GM21529 (cell line): ENCODE results near the gene PAM16.

Experiments used
- ATAC-seq: cut with Tn5 transposase; IDR thresholded peaks from one replicate; pipeline ENCODE4 v1.9.1; 2021; ENCODE audit not compliant: unreplicated experiment

PAM16 gene

GRCh38 chr16:4371357-4372000, 20.4 kb upstream of the PAM16 start, which contains the start of gene VASN:
VASN (plus strand) TSS chr16:4371848; CDS start chr16:4380878, 9,030 bp downstream.
- peak; percentile 76 for ATAC-seq

GRCh38 chr16:4370570-4371356, 19.6 kb upstream of the PAM16 start:
- ATAC-seq, result no peak

- ATAC-seq, result no peak
Measured at GRCh38 chr16:4370151-4370550, 19.0 kb upstream of the PAM16 start.

DNA sequence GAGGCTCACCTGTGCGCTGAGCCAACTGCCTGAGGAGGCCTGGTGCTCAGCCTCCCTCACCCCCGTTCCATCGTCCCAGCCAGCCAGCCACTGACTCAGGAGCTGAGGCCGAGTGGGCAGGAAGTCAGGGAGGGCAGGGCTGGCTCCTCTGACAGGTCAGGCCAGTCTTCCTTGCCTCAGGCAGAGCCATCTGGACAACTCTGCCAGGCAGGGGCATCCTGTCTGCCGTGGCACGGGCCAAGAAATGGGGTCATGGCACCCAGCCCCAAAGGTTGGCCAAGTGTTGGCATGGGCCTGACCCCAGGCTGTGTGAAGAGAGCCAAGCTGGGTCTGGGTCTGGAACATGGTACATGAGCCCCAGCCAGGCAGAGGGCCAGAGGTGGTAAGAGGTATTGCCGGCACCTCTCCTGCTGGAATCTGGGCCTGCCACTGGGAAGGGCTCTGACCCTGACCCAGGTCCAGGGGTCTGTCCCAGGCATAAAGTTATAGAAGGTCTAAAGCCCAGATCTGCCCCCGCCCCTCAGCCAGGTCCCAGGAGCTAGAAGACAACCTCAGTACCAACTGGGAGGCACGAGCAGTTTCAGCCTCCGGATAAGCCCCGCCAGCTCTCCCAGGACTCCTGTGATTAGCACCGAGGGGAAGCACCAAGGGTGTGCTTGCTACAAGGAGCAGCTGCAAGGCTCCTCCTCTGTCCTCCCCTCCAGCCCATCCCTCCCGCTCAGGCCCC, 18.0 kb upstream of the PAM16 start:
- ATAC-seq, result no peak

- ATAC-seq, result no peak
Measured at GRCh38 chr16:4367393-4367856, 16.3 kb upstream of the PAM16 start.

DNA sequence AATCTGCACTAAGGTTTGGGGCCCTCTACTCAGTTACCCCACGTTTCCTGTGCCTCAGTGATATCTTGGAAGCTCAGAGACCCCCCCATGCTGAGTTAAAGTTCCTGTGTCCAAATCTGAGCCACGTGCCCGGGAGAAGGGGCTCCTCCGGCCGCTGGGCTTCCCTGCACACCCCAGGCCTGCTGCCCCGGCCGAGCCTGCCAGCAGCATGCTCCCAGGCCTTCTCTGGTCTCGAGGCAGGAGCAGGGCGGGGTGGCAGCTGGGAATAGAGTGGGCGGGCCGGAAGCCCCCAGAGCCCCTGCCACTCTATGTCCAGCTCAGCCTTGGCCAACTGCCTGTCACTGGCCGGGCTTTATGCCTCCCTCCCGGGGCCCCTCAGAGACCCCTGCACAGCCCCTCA, 14.9 kb upstream of the PAM16 start:
- no peak for ATAC-seq

DNA sequence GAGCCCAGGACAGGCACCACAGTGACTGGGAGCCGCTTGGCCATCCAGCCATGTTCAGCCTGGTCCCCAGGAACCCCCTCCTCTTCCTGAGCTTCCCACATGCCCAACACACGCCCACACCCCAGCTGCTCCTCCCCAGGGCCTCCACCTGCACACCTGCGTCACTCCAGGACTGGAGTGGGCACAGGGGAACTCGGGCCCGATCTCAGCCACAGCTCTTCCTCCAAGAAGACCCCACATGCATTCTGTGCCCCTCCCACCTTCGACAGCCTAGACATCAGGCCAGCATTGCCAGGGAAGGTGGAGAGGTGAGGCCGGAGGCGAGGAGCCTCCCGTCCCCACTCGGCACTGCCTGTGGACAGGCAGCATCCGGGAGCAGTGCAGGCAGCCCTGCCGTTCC, 14.5 kb upstream of the PAM16 start:
- no peak for ATAC-seq

GRCh38 chr16:4365014-4365406, 13.9 kb upstream of the PAM16 start:
- ATAC-seq, result peak; percentile 73

DNA sequence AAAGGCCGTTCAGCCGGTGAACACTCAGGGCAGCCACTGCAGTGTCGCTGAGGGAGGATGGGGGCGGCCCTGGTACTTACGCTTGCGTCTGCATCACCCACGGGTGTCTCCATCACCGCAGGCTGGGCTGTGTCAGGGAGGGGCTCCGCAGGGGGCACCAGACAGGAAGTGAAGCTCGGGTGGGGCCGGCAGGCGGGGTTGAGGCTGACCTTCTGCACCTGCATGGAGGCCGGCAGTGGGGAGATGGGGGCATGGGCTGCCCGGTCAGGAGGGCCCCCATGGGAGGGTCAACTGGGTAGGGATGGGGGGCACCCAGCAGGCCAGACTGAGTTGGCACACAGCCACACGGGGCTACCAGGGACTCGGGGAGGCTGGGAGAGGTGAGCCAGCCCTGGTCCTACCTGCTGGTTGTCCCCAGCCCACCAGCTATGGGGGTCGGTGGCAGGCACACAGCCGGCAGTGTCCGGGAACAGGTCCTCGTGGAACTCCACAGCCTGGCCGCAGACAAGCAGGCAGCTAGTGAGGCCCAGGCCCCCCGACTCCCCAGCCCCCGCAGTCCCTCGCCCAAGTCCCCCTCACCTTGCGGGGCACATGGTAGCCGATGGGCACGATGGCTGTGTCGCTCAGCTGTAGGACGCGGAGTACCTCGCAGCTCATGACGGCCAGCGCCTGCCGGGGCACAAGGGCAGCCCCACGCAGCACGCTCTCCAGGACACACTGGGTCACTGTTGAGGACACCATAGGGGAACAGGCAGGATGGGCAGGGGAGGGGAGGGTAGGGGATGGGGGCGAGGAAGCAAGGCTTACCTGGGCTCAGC, 13.3 kb upstream of the PAM16 start:
- ATAC-seq, result no peak

DNA sequence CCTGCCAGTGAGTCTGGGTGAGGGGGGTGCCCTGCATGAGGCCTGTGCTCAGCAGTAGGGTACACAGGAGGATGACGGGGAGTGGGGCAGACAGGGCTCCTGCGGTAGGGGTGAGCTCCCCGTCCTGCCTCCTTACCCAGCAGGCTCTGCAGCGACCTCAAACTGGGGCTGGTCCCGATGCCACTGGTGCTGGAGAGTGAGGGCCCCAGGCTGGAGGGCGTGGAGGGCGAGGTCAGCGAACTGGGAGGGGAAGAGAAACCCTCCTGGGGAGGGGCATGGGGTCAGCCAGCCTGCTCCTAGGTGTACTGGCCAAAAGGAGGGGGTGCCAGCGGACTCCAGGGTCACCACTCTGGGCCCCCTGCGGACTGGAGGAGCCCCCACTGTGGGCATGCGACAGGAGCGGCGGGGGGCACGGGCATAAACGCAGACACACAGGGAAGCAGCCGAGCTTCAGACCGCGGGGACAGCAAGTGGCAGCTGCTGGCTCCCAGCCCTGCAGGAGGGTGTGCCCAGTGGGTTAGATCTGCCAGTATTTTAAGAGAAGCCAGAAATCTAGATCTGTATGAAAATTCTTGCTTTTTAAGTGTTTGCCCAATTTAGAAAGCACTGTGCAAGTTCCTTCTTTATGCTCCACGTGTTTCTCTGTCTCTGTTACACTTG, 11.5 kb upstream of the PAM16 start:
- ATAC-seq, result no peak

DNA sequence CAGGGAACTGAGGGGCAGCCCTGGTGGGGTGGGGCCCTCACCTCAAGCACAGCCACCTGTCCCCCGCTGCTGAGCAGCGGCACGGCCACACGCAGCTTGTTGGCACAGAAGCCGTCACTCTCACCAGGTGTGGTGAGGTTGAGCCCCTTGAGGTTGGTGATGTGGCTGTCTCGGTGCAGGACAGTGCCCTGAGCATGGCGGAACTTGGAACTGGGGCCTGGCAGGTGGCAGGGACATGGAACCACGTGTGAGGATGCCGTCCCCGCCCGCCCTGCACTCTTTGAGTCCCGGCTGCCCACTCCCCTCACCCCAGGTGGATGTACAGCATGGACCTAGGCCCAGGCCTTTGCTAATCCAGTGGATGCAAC, 10.8 kb upstream of the PAM16 start:
- no peak for ATAC-seq

DNA sequence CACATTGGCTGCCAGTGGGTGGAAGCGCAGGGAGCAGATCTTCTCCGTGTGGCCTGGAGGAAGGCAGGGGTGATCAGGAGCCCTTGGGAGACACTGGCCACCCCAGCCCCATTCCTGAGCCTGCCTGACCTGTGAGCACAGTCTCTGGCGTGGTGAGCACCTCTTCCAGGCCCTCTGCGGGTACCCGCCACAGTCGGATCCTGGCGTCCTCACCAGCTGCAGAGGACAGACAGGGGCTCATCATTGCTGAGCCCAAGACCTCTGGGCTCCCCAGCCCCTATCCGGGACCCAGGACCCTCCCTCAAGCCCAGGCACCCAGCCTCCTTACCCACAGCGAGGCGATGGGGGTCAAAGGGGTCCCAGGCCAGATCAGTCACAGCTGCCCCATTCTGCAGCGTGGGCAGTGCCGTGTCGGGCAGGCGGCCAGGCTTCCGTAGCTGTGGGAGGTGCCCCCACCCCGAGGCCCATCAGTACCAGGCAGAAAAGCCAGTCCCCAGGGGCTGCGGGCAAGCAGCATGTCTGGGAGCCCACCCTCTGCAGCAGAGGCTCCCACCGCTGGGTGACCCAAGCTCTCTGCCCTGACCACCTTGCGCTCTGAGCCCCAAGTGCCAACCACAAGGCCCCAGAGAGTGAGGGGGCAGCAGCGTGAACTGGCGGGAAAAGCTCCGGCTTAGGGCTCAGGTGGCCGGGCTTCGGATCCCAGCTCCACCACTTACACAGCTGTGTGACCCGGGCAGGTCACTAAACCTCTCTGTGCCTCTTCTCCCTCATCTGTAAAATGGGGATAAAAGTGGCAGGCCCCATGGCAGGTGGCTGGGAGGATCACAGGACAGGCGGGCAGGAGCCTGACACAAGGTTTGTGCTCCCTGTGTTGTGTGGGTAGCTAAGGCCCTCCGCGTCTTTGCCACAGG, 10.2 kb upstream of the PAM16 start:
- no peak for ATAC-seq

- ATAC-seq, result no peak
Measured at GRCh38 chr16:4360538-4361021, 9.5 kb upstream of the PAM16 start.

DNA sequence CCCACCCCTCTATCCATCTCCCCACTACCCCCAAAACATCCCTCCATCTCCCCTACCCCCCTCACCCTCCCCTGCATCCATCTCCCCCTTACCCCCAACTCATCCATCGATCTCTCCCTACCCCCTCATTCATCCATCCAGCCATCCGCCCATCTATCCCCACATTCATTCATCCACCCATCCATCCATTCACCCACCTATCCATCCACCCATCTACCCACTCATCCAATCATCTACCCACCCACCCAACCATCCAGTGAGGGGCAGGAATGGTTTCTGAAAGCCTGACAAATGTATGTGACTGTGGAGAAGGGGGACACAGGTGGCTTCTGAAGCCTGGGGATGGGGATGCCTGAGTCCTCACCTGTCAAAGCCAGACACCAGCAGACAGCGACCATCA, 8.8 kb upstream of the PAM16 start:
- no peak for ATAC-seq

GRCh38 chr16:4358831-4359561, 7.9 kb upstream of the PAM16 start:
- no peak for ATAC-seq

GRCh38 chr16:4358236-4358635, 7.1 kb upstream of the PAM16 start:
- ATAC-seq, result no peak

DNA sequence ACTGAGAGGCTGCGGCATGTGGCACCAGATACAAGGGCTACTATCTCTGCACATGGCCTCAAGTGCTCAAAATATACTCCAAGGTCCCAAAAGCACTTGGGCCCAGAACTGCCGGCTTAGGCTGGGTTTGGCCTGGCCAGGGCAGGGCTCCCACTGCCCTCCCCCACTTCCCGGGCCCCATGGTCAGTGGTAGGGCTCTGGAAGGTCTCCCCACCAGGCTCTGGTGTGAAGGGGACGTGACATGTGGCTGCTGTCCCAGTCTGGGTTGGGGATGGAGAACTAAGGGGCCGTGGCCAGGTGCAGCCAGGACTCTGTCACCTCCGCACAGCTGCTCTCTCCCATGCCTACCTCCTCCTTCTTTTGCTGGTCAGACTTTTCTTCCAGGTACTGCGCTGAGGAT, 5.7 kb upstream of the PAM16 start:
- ATAC-seq, result no peak

- no peak for ATAC-seq
Measured at GRCh38 chr16:4354512-4355409, 3.6 kb upstream of the PAM16 start.
